ENCODE results near the gene IDH3B. TPM values are rescaled to one million over a fixed set of nuclear protein-coding genes. Genes with fewer than 3 reads are reported as not detected.
"Not testable (repeated sequence)": the region's sequence is repeated elsewhere in the genome, so short reads cannot be mapped to it uniquely, and the experiment has no call there.

The IDH3B gene
- total RNA-seq, 2 donors from 2014 or later, result 65.4 to 77.1 TPM

DNA sequence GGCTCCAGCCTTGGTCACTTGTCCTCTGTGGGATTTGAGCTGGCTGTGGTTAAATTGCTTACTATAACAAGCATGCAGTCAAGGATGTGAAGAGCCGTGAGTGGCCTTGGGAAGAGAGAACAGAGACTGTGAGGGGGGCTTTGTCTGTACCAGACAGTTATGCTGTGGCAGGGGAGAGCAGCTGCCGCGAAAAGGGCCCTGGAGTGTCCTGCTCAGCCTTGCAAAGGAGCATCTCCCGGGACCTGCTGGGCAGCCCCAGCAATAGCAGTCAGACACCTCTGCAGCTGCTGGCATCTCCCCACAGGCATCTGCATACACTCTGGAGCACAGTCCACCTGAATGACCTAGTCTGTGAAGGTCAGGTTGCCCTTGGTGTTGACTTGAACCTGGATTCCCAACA, 34.9 kb upstream of the IDH3B start:
- 61 to 67% methylated on average over 1 to 4 of the region's 4 CpGs for WGBS, 2 donors
- ATAC-seq (no peak), DNase-seq (no peak)
- no peaks in the 10 kb centered on the region for H3K4me1 ChIP-seq
- no peak overlapping the region for H3K27ac ChIP-seq
- intact Hi-C loops (cut with DNase I), result no loop called here
- H3K36me3 ChIP-seq (replicated peaks in 1 of 2; ENCODE audit: insufficient read depth in 1 of 2, low read depth in 2 of 2), result no peaks in the 10 kb centered on the region
- H3K9me3 ChIP-seq, result no peaks in the 10 kb centered on the region
- TF ChIP-seq, protein P1, sequence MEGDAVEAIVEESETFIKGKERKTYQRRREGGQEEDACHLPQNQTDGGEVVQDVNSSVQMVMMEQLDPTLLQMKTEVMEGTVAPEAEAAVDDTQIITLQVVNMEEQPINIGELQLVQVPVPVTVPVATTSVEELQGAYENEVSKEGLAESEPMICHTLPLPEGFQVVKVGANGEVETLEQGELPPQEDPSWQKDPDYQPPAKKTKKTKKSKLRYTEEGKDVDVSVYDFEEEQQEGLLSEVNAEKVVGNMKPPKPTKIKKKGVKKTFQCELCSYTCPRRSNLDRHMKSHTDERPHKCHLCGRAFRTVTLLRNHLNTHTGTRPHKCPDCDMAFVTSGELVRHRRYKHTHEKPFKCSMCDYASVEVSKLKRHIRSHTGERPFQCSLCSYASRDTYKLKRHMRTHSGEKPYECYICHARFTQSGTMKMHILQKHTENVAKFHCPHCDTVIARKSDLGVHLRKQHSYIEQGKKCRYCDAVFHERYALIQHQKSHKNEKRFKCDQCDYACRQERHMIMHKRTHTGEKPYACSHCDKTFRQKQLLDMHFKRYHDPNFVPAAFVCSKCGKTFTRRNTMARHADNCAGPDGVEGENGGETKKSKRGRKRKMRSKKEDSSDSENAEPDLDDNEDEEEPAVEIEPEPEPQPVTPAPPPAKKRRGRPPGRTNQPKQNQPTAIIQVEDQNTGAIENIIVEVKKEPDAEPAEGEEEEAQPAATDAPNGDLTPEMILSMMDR (IDR thresholded peaks at IDR 0.05), result no peak
- TF ChIP-seq POLR2A (IDR thresholded peaks at IDR 0.05), result no peak
- no peak overlapping the region for H3K4me3 ChIP-seq
- peaks cover 0 to 3% of the 10 kb centered on the region in 2 donors for H3K27me3 ChIP-seq

DNA sequence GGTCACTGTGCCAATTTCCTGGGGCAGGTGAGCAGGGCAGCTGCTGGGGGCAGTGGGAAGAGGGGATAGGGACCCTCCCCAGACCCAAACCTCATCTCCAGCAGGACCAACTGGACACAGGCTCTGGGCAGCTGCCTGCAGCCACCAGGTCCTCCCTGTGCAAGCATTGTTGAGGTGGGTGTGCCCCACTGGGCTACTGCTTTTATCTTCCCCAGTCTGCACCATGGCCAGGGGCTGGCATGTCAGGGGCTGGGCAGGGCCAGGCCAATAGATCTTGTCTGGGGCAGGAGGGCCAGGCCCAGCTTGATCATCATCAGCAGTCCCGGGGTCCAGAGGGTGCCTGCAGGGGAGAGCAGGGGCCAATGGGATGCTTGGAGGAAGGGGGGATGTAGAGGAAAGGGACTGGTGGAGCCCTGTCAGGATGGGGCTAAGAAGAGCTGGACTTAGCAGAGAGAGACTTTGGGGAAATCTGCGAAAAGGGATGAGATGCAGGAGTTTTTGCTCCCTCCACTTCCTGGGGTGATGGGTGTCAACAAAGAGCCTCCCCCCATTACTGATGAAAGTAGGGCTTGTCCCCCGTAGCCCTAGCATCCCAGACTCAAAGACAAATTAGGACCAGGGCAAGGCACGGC, 34.3 kb upstream of the IDH3B start:
- no peak for TF ChIP-seq POLR2A (IDR thresholded peaks at IDR 0.05)
- TF ChIP-seq, protein P1 (IDR thresholded peaks at IDR 0.05), result no peak
- H3K4me3 ChIP-seq, result no peak overlapping the region
- no peak for ATAC-seq
- H3K27ac ChIP-seq, result no peak overlapping the region
- WGBS, 2 donors, result 58 to 68% methylated on average over 4 of the region's 4 CpGs
- peaks cover 5% of the 10 kb centered on the region for H3K4me1 ChIP-seq
- DNase-seq, result no peak
- H3K36me3 ChIP-seq (replicated peaks in 1 of 2; ENCODE audit: insufficient read depth in 1 of 2, low read depth in 2 of 2), result no peaks in the 10 kb centered on the region
- no peaks in the 10 kb centered on the region for H3K9me3 ChIP-seq
- intact Hi-C loops (cut with DNase I), result no loop called here
- peaks cover 0 to 6% of the 10 kb centered on the region in 2 donors for H3K27me3 ChIP-seq

DNA sequence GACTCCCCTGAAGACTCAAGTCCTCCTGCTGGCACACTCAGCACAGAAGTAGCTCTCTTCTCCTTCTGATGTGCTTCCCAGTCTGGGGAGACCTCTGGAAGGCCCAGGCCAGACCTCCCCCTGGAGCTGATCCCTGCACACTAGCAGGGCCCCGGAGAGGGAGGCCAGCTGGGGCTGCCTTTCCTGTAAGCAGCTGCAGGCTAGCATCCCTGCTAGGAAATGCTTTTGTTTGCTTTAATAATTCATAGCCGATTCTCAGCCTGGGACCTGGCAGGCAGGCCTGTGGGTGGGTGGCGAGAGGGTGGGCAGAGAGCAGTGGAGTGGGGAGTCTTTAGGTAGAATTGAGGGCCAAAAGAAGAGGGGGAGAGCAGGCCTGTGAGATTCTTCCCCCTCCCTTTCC, 33.8 kb upstream of the IDH3B start:
- Histone ChIP-seq H3K36me3 (replicated peaks in 1 of 2; ENCODE audit: insufficient read depth in 1 of 2, low read depth in 2 of 2) (no peaks in the 10 kb centered on the region), H3K4me1 (peaks cover 6% of the 10 kb centered on the region), H3K4me3 (no peak overlapping the region), H3K9me3 (no peaks in the 10 kb centered on the region), H3K27ac (no peak overlapping the region), H3K27me3 (peaks cover 0 to 6% of the 10 kb centered on the region in 2 donors)
- DNase-seq, result no peak
- no peak for ATAC-seq
- WGBS, 2 donors, result 64 to 72% methylated on average over 2 to 3 of the region's 3 CpGs
- intact Hi-C loops (cut with DNase I), result no loop called here
- TF ChIP-seq, protein P1 (IDR thresholded peaks at IDR 0.05), result no peak

DNA sequence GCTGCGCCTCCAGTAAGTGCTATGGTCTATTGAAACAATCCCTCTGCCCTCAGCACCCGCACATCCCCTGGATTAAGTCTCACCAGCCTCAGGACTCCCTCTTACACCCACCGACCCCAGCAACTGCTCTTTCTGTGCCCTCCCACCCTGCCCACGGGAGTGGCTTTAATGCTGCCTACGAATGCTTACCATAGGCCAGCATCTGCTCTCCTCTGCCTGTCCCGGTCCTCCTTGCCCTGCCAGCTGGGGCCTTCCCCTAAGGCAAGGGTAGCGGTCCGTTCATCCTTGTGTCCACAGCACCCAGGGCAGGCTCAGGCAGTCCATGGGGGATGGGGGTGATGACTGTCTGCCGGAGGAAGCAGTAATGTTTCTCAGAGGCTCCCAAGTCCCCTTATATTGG, 32.6 kb upstream of the IDH3B start:
- Histone ChIP-seq H3K9me3 (no peaks in the 10 kb centered on the region), H3K36me3 (replicated peaks in 1 of 2; ENCODE audit: insufficient read depth in 1 of 2, low read depth in 2 of 2) (no peaks in the 10 kb centered on the region), H3K27me3 (peaks cover 0 to 6% of the 10 kb centered on the region in 2 donors), H3K4me3 (no peak overlapping the region), H3K4me1 (peaks cover 12% of the 10 kb centered on the region), H3K27ac (no peak overlapping the region)
- WGBS, 2 donors, result 84 to 92% methylated on average over 9 of the region's 9 CpGs
- no peak for ATAC-seq
- no peak for TF ChIP-seq POLR2A (IDR thresholded peaks at IDR 0.05)
- TF ChIP-seq, protein P1 (IDR thresholded peaks at IDR 0.05), result no peak
- intact Hi-C loops (cut with DNase I), result no loop called here
- peak in 1 of 4 donors; percentile 9 for DNase-seq

DNA sequence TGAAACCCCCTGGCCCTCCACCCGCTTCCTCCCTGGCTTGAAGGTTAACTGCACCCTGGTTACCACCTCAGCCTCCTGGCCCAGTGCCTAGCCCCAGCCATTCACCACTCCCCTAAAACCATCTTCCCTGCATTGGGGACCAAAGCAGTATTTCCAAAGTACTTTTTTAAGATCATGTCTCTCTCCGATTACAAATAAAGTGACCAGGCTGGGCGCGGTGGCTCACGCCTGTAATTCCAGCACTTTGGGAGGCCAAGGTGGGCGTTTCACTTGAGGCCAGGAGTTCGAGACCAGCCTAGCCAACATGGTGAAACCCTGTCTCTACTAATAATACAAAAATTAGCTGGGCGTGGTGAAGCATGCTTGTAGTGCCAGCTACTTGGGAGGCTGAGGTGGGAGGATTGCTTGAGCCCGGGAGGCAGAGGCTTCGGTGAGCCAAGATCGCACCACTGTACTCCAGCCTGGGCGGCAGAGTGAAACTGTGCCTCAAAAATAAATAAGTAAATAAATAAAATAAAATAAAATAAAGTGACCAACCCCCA, 32.0 kb upstream of the IDH3B start:
- DNase-seq, result peak in 1 of 4 donors; percentile 7
- H3K9me3 ChIP-seq; H3K27me3 ChIP-seq; H3K4me3 ChIP-seq; H3K27ac ChIP-seq; intact Hi-C loops (cut with DNase I); H3K36me3 ChIP-seq (replicated peaks in 1 of 2; ENCODE audit: insufficient read depth in 1 of 2, low read depth in 2 of 2); ATAC-seq: not testable (repeated sequence)
- whole genome bisulfite sequencing, 2 donors, result 92 to 93% methylated on average over 12 of the region's 12 CpGs
- H3K4me1 ChIP-seq, result peaks cover 14% of the 10 kb centered on the region
